ENCODE data around the gene RAB11FIP2. TPM values are rescaled to one million over a fixed set of nuclear protein-coding genes. Genes with fewer than 3 reads are reported as not detected.

Gene RAB11FIP2
- total RNA-seq, 6 experiments from 2014 or later = 5.3 to 14.3 (median 6.9) TPM

DNA sequence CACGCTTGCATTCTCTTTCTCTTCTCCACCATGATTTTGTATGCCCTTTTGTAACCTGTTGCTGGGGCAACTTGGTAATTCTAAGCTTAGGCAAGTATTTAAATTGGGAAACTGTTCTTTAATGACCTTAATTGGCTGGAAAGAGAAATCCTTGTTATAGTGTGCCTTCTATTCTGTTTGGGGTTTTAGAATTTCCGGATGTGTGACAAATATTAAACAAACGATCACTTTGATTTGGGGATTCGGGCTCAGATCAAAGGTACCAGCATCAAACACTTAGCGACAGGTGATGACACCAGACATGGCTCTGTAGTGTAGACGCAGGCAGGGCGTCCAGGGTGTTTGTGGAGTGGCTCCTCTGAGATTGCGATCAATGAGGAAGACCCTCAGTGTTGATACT is 55.0 kb downstream of the RAB11FIP2 start:
- H3K4me3 ChIP-seq = no peak overlapping the region
- no peak overlapping the region for H3K27ac ChIP-seq
- no peaks in the 10 kb centered on the region for H3K9me3 ChIP-seq
- ATAC-seq (no peak), DNase-seq (no peak)
- WGBS (ENCODE audit: insufficient coverage, low coverage, low lambda C conversion rate, missing lambda C conversion rate) = 89% methylated on average over 8 of the region's 8 CpGs
- H3K36me3 ChIP-seq = no peaks in the 10 kb centered on the region
- H3K27me3 ChIP-seq = no peaks in the 10 kb centered on the region
- H3K4me1 ChIP-seq = no peaks in the 10 kb centered on the region
- intact Hi-C loops (cut with DNase I) = no loop called here
- TF ChIP-seq, protein P1, sequence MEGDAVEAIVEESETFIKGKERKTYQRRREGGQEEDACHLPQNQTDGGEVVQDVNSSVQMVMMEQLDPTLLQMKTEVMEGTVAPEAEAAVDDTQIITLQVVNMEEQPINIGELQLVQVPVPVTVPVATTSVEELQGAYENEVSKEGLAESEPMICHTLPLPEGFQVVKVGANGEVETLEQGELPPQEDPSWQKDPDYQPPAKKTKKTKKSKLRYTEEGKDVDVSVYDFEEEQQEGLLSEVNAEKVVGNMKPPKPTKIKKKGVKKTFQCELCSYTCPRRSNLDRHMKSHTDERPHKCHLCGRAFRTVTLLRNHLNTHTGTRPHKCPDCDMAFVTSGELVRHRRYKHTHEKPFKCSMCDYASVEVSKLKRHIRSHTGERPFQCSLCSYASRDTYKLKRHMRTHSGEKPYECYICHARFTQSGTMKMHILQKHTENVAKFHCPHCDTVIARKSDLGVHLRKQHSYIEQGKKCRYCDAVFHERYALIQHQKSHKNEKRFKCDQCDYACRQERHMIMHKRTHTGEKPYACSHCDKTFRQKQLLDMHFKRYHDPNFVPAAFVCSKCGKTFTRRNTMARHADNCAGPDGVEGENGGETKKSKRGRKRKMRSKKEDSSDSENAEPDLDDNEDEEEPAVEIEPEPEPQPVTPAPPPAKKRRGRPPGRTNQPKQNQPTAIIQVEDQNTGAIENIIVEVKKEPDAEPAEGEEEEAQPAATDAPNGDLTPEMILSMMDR (IDR thresholded peaks at IDR 0.05) = no peak
- no peak for TF ChIP-seq POLR2A (IDR thresholded peaks at IDR 0.05)

DNA sequence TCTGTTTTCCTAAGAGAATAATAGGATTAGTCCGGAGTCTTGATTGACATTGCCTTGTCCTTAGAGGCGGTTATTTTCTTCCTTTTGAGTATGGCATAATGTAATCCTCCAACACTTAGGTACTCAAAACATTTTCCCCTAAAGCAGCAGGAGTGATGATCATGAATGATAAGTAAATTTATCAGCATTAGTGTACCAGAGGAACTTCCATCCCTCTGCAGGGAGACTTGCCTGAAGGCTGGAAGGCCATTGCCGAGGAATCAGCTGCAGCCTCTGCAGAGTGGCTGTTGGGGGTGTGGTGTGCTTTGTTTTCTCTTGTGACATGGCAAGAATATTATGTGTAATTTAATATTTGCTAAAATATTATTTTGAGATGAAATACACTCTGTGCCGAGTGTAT is 56.8 kb downstream of the RAB11FIP2 start:
- 88% methylated on average over 4 of the region's 4 CpGs for WGBS (ENCODE audit: insufficient coverage, low coverage, low lambda C conversion rate, missing lambda C conversion rate)
- no peak for DNase-seq
- no peak for TF ChIP-seq POLR2A (IDR thresholded peaks at IDR 0.05)
- TF ChIP-seq, protein P1 (IDR thresholded peaks at IDR 0.05) = no peak
- Histone ChIP-seq H3K27ac (no peak overlapping the region), H3K9me3 (no peaks in the 10 kb centered on the region), H3K27me3 (no peaks in the 10 kb centered on the region), H3K4me3 (no peak overlapping the region), H3K4me1 (no peaks in the 10 kb centered on the region), H3K36me3 (no peaks in the 10 kb centered on the region)
- ATAC-seq = no peak
- intact Hi-C loops (cut with DNase I) = no loop called here

DNA sequence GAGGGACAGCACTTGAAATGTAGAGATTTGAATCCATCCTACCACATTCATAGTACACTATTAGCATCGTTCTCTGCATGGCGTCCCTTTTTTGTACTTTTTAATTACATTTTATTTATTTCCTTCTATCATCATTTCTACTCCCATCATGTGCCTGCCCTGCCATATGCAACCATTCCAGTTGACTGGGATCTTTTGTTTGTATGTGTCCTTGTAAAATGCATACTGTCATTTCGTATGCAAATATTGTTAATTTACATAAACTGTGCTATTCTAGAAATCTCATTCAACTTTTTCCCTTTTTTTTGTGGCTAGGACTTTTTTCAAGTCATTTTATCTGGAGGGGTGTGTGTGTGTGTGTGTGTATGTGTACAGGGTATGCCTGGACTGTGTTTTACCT is 57.9 kb downstream of the RAB11FIP2 start:
- no peak for ATAC-seq

DNA sequence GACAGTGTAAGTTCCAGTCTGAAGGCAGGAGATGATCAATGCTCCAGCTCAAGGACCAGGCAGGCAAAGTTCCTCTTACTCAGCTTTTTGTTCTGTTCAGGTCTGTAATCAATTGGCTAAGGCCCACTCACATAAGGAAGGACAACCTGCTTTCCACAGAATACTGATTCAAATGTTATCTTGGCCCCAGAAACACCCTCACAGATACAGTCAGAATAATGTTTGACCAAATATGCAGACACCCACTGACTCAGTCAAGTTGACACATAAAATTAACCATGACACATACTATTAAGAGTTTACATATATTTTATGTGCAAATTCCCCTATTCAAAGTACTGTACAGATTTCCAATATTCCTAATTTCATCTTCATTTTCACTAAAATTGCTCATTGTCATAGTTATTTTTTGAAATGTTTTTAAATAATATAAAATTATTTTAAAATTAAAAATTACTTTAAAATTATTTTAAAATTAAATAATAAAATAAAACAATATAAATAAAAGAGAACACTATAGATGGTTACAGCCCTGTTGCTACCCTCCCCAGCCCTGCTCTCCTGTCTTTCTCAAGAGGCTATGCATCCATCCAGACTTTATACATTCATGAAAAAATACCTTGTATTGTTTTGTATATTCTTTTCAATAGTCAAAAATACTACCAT is 59.4 kb downstream of the RAB11FIP2 start:
- TF ChIP-seq, protein P1 (IDR thresholded peaks at IDR 0.05) = no peak
- no peak for TF ChIP-seq POLR2A (IDR thresholded peaks at IDR 0.05)
- Histone ChIP-seq H3K36me3 (no peaks in the 10 kb centered on the region), H3K27ac (no peak overlapping the region), H3K27me3 (no peaks in the 10 kb centered on the region), H3K9me3 (no peaks in the 10 kb centered on the region), H3K4me1 (no peaks in the 10 kb centered on the region), H3K4me3 (no peak overlapping the region)
- intact Hi-C loops (cut with DNase I) = no loop called here
- DNase-seq (no peak), ATAC-seq (no peak)

More for the DNA sequence above, 57.9 kb downstream of the RAB11FIP2 start:
- no peak for DNase-seq
- TF ChIP-seq, protein P1 (IDR thresholded peaks at IDR 0.05) = no peak
- no peak for TF ChIP-seq POLR2A (IDR thresholded peaks at IDR 0.05)
- no peaks in the 10 kb centered on the region for H3K4me1 ChIP-seq
- no peaks in the 10 kb centered on the region for H3K9me3 ChIP-seq
- WGBS (ENCODE audit: insufficient coverage, low coverage, low lambda C conversion rate, missing lambda C conversion rate) = 92% methylated on average over 2 of the region's 3 CpGs
- intact Hi-C loops (cut with DNase I) = no loop called here
- H3K4me3 ChIP-seq = no peak overlapping the region
- no peaks in the 10 kb centered on the region for H3K27me3 ChIP-seq
- H3K27ac ChIP-seq = no peak overlapping the region
- H3K36me3 ChIP-seq = no peaks in the 10 kb centered on the region

DNA sequence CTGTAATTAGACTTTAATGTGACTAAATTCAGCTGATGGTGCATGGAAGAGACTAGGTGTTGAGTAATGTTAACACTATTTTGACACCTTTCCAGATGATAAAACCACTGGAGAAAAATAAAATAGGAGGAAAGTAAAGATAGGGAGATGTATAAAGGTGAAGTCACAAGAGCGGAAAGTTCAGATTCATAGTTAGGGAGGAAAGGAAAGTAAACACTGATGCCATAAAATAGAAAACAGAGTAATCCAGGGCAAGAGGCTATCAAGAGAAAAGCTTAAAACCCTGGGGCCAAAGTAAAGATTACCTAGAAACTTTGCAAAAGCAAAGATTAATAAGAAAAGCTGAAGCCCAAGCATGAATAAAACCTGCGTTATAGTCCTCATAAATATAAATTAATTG is 62.8 kb downstream of the RAB11FIP2 start:
- H3K27ac ChIP-seq = no peak overlapping the region
- no peak for TF ChIP-seq POLR2A (IDR thresholded peaks at IDR 0.05)
- TF ChIP-seq, protein P1 (IDR thresholded peaks at IDR 0.05) = no peak
- no peaks in the 10 kb centered on the region for H3K4me1 ChIP-seq
- H3K36me3 ChIP-seq = no peaks in the 10 kb centered on the region
- no peaks in the 10 kb centered on the region for H3K9me3 ChIP-seq
- H3K27me3 ChIP-seq = no peaks in the 10 kb centered on the region
- ATAC-seq = no peak
- intact Hi-C loops (cut with DNase I) = no loop called here
- 91% methylated on average over 2 of the region's 2 CpGs for WGBS (ENCODE audit: insufficient coverage, low coverage, low lambda C conversion rate, missing lambda C conversion rate)
- no peak for DNase-seq
- no peak overlapping the region for H3K4me3 ChIP-seq
